Stimulated activated CD4-positive, alpha-beta T cell treated with anti-CD3 and anti-CD28 coated beads, Interleukin-2, amount 100 ng/mL, for 24 hours (primary cell): ENCODE data around the gene SMARCC1.
"Not testable (repeated sequence)": the region's sequence is repeated elsewhere in the genome, so short reads cannot be mapped to it uniquely, and the experiment has no call there.

Experiments
- DNase-seq, 2 donors: peaks; one replicate each; pipeline ENCODE4 v3.0.0-alpha.2; 2020

Gene SMARCC1

GRCh38 chr3:47766186-47766585, 15.5 kb downstream of the SMARCC1 start:
- DNase-seq = no peak

GRCh38 chr3:47762233-47762632, 19.5 kb downstream of the SMARCC1 start:
- no peak for DNase-seq

- no peak for DNase-seq
Observed at GRCh38 chr3:47761046-47761445, 20.6 kb downstream of the SMARCC1 start.

GRCh38 chr3:47760207-47760606, 21.5 kb downstream of the SMARCC1 start:
- DNase-seq = not testable (repeated sequence)

- no peak for DNase-seq
Observed at GRCh38 chr3:47758261-47759025, 23.2 kb downstream of the SMARCC1 start.

- DNase-seq = no peak
Observed at GRCh38 chr3:47752716-47753115, 29.0 kb downstream of the SMARCC1 start.

- not testable (repeated sequence) for DNase-seq
Observed at GRCh38 chr3:47750811-47751354, 30.8 kb downstream of the SMARCC1 start.

- DNase-seq = no peak
Observed at GRCh38 chr3:47747558-47747957, 34.1 kb downstream of the SMARCC1 start.

GRCh38 chr3:47746264-47746663, 35.4 kb downstream of the SMARCC1 start:
- no peak for DNase-seq

GRCh38 chr3:47743855-47744254, 37.8 kb downstream of the SMARCC1 start:
- DNase-seq = no peak

GRCh38 chr3:47743352-47743751, 38.3 kb downstream of the SMARCC1 start:
- not testable (repeated sequence) for DNase-seq

GRCh38 chr3:47741925-47742324, 39.8 kb downstream of the SMARCC1 start:
- DNase-seq = no peak

GRCh38 chr3:47732143-47732542, 49.5 kb downstream of the SMARCC1 start:
- no peak for DNase-seq

GRCh38 chr3:47731061-47731460, 50.6 kb downstream of the SMARCC1 start:
- DNase-seq = no peak

- DNase-seq = no peak
Observed at GRCh38 chr3:47722859-47723258, 58.8 kb downstream of the SMARCC1 start.

GRCh38 chr3:47717448-47717847, 64.2 kb downstream of the SMARCC1 start:
- not testable (repeated sequence) for DNase-seq

GRCh38 chr3:47716656-47717055, 65.0 kb downstream of the SMARCC1 start:
- no peak for DNase-seq

GRCh38 chr3:47715928-47716327, 65.8 kb downstream of the SMARCC1 start:
- DNase-seq = no peak

- no peak for DNase-seq
Observed at GRCh38 chr3:47714606-47715005, 67.1 kb downstream of the SMARCC1 start.

GRCh38 chr3:47713655-47714054, 68.0 kb downstream of the SMARCC1 start:
- DNase-seq = no peak

- DNase-seq = no peak
Observed at GRCh38 chr3:47712398-47712797, 69.3 kb downstream of the SMARCC1 start.

- no peak for DNase-seq
Observed at GRCh38 chr3:47711596-47711995, 70.1 kb downstream of the SMARCC1 start.

GRCh38 chr3:47705391-47705790, 76.3 kb downstream of the SMARCC1 start:
- DNase-seq = no peak

GRCh38 chr3:47704237-47704612, 77.5 kb downstream of the SMARCC1 start:
- no peak for DNase-seq

GRCh38 chr3:47701388-47701787, 80.3 kb downstream of the SMARCC1 start:
- no peak for DNase-seq
